ENCODE results near the gene KLK11. TPM values are rescaled to one million over a fixed set of nuclear protein-coding genes. Genes with fewer than 3 reads are reported as not detected.

Gene KLK11
- total and polyA plus RNA-seq, 2 donors (not counting 1 experiment from before 2014, with no cell fraction given) = not detected

GRCh38 chr19:51002542-51003311, 23.7 kb downstream of the KLK11 start:
- WGBS (ENCODE audit: insufficient coverage) = 75% methylated on average over 41 of the region's 42 CpGs
- peaks cover 36% of the 10 kb centered on the region for H3K27me3 Mint-ChIP-seq

More at GRCh38 chr19:51002542-51003311, 23.7 kb downstream of the KLK11 start:
- H3K4me2 ChIP-seq (replicated peaks; ENCODE audit: low read depth, low read length, poor library complexity, severe bottlenecking) = no peak overlapping the region
- Mint-ChIP-seq H3K4me1 (no peaks in the 10 kb centered on the region), H3K27ac (no peak overlapping the region), H3K9me3 (ENCODE audit: insufficient read depth) (no peaks in the 10 kb centered on the region), H3K4me3 (no peak overlapping the region)
- no peaks in the 10 kb centered on the region for H4K20me1 ChIP-seq (ENCODE audit: control insufficient read depth, insufficient read depth, low read length, poor library complexity, severe bottlenecking)
- H2AFZ ChIP-seq (ENCODE audit: insufficient read depth, low read depth, low read length, poor library complexity, severe bottlenecking) = no peak overlapping the region
- no peak for DNase-seq
- ChIA-PET POLR2A (no interaction called here), CTCF (no interaction called here)
- H3K27me3 ChIP-seq (replicated peaks in 1 of 4; ENCODE audit: control extremely low read depth in 1 of 4, control insufficient read depth in 3 of 4, insufficient read depth in 4 of 4, low read length in 3 of 4) = peaks cover 0 to 26% (median 2%) of the 10 kb centered on the region in 4 experiments
- no peaks in the 10 kb centered on the region for H3K79me2 ChIP-seq (ENCODE audit: control insufficient read depth, insufficient read depth, low read length)
- intact Hi-C loops (cut with micrococcal nuclease) = no loop called here
- H3K27ac ChIP-seq (ENCODE audit: low read length in 2 of 2) = no peak overlapping the region
- H3K4me1 ChIP-seq (ENCODE audit: control insufficient read depth in 2 of 2, insufficient read depth in 2 of 2, low read length in 2 of 2) = no peaks in the 10 kb centered on the region
- H3K9me3 ChIP-seq (ENCODE audit: control extremely low read depth in 1 of 3, control insufficient read depth in 2 of 3, insufficient read depth in 1 of 3, low read length in 2 of 3) = peaks cover 0 to 33% (median 0%) of the 10 kb centered on the region in 3 donors
- H3K4me3 ChIP-seq (ENCODE audit: control extremely low read depth in 1 of 5, extremely low read depth in 1 of 5, insufficient read depth in 1 of 5, low read depth in 2 of 5, low read length in 4 of 5) = no peak overlapping the region
- no peaks in the 10 kb centered on the region for H3K36me3 ChIP-seq (replicated peaks in 1 of 2; ENCODE audit: control extremely low read depth in 1 of 2, control insufficient read depth in 1 of 2, extremely low read depth in 1 of 2, insufficient read depth in 2 of 2, low read length in 1 of 2)
- TF ChIP-seq CTCF (IDR thresholded peaks at IDR 0.05) = no peak
- no peak for TF ChIP-seq EZH2 (IDR thresholded peaks at IDR 0.05; ENCODE audit: borderline replicate concordance, insufficient read depth, low read depth, low read length, poor library complexity, severe bottlenecking)
- H3K9ac ChIP-seq (ENCODE audit: low read length) = no peak overlapping the region
- ATAC-seq (ENCODE audit: low read depth) = no peak

Data from B cell (primary cell).